ENCODE results near the gene GPNMB. TPM values are rescaled to one million over a fixed set of nuclear protein-coding genes. Genes with fewer than 3 reads are reported as not detected.

The GPNMB gene
- total RNA-seq, 1 donor from 2014 or later: 36.1 TPM

DNA sequence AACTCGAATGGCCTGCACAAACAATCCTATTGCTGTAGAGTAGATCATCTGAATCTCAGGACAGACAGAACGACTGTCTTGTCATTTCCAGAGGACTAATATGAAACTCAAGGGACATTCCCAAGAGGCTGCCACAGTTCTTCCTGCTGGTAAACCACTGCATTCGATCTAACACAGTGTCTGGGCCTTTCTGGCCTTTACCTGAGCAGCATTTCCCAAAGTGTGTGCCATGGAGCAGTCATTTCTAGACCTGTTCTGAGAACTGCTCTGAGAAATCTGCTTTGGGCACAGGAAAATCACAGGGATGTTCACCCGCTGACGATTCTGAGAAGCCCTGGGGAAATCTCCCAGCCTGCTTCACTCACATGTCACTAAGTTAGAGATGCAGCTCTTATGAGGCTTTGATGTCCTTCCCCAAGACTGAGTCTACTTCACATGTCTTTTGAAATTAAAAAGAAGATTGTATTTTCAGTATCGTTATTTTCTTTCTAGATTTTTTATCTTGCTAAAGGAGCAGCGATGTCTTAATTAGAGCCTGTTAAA lies 18.4 kb downstream of the GPNMB start:
- Histone ChIP-seq H3K27me3 (ENCODE audit: control insufficient read depth, insufficient read depth, low read length) (no peaks in the 10 kb centered on the region), H3K4me3 (ENCODE audit: low read depth, low read length) (no peak overlapping the region), H3K36me3 (ENCODE audit: control insufficient read depth, insufficient read depth, low read length) (no peaks in the 10 kb centered on the region)
- TF ChIP-seq, protein P1, sequence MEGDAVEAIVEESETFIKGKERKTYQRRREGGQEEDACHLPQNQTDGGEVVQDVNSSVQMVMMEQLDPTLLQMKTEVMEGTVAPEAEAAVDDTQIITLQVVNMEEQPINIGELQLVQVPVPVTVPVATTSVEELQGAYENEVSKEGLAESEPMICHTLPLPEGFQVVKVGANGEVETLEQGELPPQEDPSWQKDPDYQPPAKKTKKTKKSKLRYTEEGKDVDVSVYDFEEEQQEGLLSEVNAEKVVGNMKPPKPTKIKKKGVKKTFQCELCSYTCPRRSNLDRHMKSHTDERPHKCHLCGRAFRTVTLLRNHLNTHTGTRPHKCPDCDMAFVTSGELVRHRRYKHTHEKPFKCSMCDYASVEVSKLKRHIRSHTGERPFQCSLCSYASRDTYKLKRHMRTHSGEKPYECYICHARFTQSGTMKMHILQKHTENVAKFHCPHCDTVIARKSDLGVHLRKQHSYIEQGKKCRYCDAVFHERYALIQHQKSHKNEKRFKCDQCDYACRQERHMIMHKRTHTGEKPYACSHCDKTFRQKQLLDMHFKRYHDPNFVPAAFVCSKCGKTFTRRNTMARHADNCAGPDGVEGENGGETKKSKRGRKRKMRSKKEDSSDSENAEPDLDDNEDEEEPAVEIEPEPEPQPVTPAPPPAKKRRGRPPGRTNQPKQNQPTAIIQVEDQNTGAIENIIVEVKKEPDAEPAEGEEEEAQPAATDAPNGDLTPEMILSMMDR (IDR thresholded peaks at IDR 0.05; ENCODE audit: insufficient read depth, low read length, poor library complexity, severe bottlenecking): no peak
- DNase-seq (ENCODE audit: low read depth): no peak

DNA sequence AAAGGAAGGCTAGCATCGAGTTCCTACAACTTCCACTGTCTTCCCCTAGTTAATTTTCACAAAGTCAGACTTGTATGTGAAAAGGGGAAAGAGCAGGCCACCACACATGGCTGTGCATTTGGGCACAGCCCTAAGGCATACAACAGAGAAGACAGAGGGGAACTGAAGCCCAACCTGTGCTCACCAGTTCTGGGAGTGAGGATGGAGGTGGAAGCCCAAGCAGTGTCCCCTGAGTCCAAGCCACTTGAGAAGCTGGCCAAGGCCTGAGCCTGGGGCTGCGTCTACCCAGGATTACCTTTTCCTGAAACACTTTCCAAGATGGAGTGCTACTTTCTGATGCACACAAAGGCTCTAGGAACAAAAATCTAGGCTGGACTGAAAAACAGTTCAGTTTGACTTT lies 20.3 kb downstream of the GPNMB start:
- DNase-seq (ENCODE audit: low read depth): no peak
- Histone ChIP-seq H3K36me3 (ENCODE audit: control insufficient read depth, insufficient read depth, low read length) (no peaks in the 10 kb centered on the region), H3K4me3 (ENCODE audit: low read depth, low read length) (no peak overlapping the region), H3K27me3 (ENCODE audit: control insufficient read depth, insufficient read depth, low read length) (no peaks in the 10 kb centered on the region)
- TF ChIP-seq, protein P1 (IDR thresholded peaks at IDR 0.05; ENCODE audit: insufficient read depth, low read length, poor library complexity, severe bottlenecking): no peak

DNA sequence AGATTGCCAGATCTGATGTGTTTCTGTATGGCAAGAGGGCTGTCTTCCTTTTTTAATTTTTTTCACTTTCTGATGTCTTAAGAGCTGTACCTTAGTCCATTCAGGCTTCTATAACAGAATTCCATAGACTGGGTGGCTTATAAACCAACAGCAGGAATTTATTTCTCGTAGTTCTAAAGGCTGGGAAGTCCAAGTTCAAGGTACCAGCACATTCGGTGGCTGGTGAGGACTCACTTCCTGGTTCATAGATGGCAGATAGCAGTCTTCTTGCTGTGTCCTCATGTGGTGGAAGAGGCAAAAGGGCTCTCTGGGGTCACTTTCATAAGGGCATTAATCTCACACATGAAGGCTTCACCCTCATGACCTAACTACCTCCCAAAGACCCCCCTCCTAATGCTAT lies 20.8 kb downstream of the GPNMB start:
- TF ChIP-seq, protein P1 (IDR thresholded peaks at IDR 0.05; ENCODE audit: insufficient read depth, low read length, poor library complexity, severe bottlenecking): no peak
- no peak for DNase-seq (ENCODE audit: low read depth)
- Histone ChIP-seq H3K4me3 (ENCODE audit: low read depth, low read length) (no peak overlapping the region), H3K27me3 (ENCODE audit: control insufficient read depth, insufficient read depth, low read length) (no peaks in the 10 kb centered on the region), H3K36me3 (ENCODE audit: control insufficient read depth, insufficient read depth, low read length) (no peaks in the 10 kb centered on the region)

DNA sequence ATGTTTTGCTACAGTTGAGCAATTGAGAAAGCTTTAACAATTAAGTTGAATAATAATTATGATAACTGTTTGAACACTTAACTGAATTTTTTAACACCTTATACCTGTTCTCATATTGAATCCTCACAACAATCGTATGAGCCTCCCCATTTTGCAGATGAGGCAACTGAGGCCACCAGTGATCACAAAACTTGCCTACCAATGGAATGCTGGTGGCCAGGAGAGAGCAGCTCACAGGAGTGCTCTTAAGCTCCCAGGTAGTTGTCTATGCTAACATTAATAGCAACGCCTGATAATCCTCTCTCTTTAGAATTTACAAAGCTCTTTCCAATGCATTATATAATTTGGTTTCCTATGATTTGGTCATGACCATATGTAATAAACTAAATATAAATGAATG lies 21.6 kb downstream of the GPNMB start:
- Histone ChIP-seq H3K27me3 (ENCODE audit: control insufficient read depth, insufficient read depth, low read length) (no peaks in the 10 kb centered on the region), H3K36me3 (ENCODE audit: control insufficient read depth, insufficient read depth, low read length) (no peaks in the 10 kb centered on the region), H3K4me3 (ENCODE audit: low read depth, low read length) (no peak overlapping the region)
- TF ChIP-seq, protein P1 (IDR thresholded peaks at IDR 0.05; ENCODE audit: insufficient read depth, low read length, poor library complexity, severe bottlenecking): no peak
- no peak for DNase-seq (ENCODE audit: low read depth)

DNA sequence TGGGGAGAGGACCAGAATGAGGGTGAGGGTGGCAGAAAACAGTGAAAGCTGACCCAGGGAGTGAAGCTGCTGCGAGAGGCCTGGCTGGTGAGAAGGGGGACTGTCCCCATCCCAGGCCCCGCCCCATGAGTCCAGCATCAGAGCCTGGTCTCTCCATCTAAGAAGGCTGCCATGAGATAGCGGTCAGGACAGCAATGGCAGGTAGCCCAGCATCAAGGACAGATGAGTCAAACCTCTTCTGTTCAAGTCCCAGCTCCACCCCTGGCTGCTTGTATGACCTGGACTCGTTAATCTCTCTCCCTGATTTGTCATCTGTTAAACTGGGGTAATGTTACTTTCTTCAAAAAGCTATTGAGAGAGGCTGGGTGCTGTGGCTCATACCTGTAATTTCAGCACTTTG lies 22.2 kb downstream of the GPNMB start:
- H3K27me3 ChIP-seq (ENCODE audit: control insufficient read depth, insufficient read depth, low read length): no peaks in the 10 kb centered on the region
- TF ChIP-seq, protein P1 (IDR thresholded peaks at IDR 0.05; ENCODE audit: insufficient read depth, low read length, poor library complexity, severe bottlenecking): no peak
- no peak for DNase-seq (ENCODE audit: low read depth)

DNA sequence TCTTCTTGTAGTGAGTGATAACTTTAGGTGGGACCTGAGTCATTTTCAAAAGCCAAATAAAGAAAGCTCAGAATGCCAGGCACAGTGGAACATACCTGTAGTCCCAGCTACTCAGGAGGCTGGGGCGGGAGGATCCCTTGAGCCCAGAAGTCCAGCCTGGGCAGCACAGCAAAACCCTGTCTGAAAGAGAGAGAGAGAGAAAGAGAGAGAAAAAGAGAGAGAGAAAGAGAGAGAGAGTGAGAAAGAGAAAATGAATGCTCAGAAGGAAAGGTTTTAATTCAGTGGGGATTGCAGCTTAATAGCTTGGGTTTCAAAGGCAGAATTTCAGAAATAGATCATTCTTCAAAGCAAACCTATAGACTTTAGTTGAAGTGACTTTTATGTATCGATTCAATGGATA lies 25.7 kb downstream of the GPNMB start:
- TF ChIP-seq, protein P1 (IDR thresholded peaks at IDR 0.05; ENCODE audit: insufficient read depth, low read length, poor library complexity, severe bottlenecking): no peak

More for the DNA sequence above, 22.2 kb downstream of the GPNMB start:
- no peak overlapping the region for H3K4me3 ChIP-seq (ENCODE audit: low read depth, low read length)
- H3K36me3 ChIP-seq (ENCODE audit: control insufficient read depth, insufficient read depth, low read length): no peaks in the 10 kb centered on the region

More for the DNA sequence above, 25.7 kb downstream of the GPNMB start:
- Histone ChIP-seq H3K4me3 (ENCODE audit: low read depth, low read length) (no peak overlapping the region), H3K27me3 (ENCODE audit: control insufficient read depth, insufficient read depth, low read length) (no peaks in the 10 kb centered on the region), H3K36me3 (ENCODE audit: control insufficient read depth, insufficient read depth, low read length) (no peaks in the 10 kb centered on the region)
- no peak for DNase-seq (ENCODE audit: low read depth)

Data from kidney epithelial cell (primary cell).